ENCODE results near the gene AIFM3.

Gene AIFM3

GRCh38 chr22:20956258-20957101 is 10.6 kb upstream of the AIFM3 start:
- Histone ChIP-seq H3K27ac (no peak overlapping the region), H3K4me3 (peak overlapping the region; percentile 68)
- no peak for DNase-seq (ENCODE audit: low spot score)
- TF ChIP-seq, protein P1, sequence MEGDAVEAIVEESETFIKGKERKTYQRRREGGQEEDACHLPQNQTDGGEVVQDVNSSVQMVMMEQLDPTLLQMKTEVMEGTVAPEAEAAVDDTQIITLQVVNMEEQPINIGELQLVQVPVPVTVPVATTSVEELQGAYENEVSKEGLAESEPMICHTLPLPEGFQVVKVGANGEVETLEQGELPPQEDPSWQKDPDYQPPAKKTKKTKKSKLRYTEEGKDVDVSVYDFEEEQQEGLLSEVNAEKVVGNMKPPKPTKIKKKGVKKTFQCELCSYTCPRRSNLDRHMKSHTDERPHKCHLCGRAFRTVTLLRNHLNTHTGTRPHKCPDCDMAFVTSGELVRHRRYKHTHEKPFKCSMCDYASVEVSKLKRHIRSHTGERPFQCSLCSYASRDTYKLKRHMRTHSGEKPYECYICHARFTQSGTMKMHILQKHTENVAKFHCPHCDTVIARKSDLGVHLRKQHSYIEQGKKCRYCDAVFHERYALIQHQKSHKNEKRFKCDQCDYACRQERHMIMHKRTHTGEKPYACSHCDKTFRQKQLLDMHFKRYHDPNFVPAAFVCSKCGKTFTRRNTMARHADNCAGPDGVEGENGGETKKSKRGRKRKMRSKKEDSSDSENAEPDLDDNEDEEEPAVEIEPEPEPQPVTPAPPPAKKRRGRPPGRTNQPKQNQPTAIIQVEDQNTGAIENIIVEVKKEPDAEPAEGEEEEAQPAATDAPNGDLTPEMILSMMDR (IDR thresholded peaks at IDR 0.05), result no peak

GRCh38 chr22:20957102-20957682 is 9.9 kb upstream of the AIFM3 start:
- peak overlapping the region in 1 of 2 donors; percentile 43 for H3K27ac ChIP-seq
- no peak for DNase-seq (ENCODE audit: low spot score)
- H3K4me3 ChIP-seq, result peak overlapping the region; percentile 68
- TF ChIP-seq, protein P1 (IDR thresholded peaks at IDR 0.05), result no peak

GRCh38 chr22:20957683-20958431 is 9.2 kb upstream of the AIFM3 start:
- TF ChIP-seq, protein P1 (IDR thresholded peaks at IDR 0.05), result no peak
- H3K27ac ChIP-seq, result peak overlapping the region in 1 of 2 donors; percentile 43
- no peak for DNase-seq (ENCODE audit: low spot score)

DNA sequence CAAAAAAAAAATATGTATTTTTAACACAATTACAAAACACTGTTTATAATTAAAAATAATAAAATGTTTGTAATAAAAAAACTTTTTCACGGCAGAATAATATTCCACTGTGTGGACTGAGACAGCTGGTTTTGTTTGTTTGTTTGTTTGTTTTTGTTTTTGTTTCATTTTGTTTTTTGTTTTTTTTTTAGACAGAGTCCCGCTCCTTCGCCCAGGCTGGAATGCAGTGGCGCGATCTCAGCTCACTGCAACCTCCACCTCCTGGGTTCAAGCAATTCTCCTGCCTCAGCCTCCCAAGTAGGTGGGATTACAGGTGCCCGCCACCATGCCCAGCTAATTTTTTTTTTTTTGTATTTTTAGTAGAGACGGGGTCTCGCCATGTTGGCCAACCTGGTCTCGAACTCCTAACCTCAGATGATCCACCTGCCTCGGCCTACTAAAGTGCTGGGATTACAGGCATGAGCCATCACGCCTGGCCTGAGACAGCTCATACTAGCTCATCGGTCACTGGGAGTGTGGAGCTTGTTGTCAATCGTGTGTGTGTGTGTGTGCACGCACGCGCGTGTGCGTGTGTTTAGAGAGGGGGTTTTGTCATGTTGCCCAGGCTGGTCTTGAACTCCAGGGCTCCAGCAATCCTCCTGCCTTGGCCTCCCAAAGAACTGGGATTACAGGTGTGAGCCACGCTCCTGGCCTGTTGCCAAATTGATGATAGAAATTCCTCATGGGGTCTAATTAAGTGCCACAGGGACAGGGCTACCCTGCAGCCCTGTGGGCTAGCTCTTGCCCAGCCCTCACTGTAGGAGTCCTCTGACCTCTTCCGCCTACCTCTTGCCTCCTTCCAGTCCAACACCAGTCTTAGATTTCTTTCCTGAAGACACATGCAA is 7.2 kb upstream of the AIFM3 start:
- no peak overlapping the region for H3K4me3 ChIP-seq
- no peak for DNase-seq (ENCODE audit: low spot score)
- TF ChIP-seq, protein P1 (IDR thresholded peaks at IDR 0.05), result no peak
- H3K27ac ChIP-seq, result no peak overlapping the region

More at GRCh38 chr22:20957683-20958431, 9.2 kb upstream of the AIFM3 start:
- peak overlapping the region; percentile 68 for H3K4me3 ChIP-seq

GRCh38 chr22:20960609-20961008 is 6.4 kb upstream of the AIFM3 start:
- no peak overlapping the region for H3K4me3 ChIP-seq
- no peak for DNase-seq (ENCODE audit: low spot score)
- TF ChIP-seq, protein P1 (IDR thresholded peaks at IDR 0.05), result no peak
- H3K27ac ChIP-seq, result no peak overlapping the region

DNA sequence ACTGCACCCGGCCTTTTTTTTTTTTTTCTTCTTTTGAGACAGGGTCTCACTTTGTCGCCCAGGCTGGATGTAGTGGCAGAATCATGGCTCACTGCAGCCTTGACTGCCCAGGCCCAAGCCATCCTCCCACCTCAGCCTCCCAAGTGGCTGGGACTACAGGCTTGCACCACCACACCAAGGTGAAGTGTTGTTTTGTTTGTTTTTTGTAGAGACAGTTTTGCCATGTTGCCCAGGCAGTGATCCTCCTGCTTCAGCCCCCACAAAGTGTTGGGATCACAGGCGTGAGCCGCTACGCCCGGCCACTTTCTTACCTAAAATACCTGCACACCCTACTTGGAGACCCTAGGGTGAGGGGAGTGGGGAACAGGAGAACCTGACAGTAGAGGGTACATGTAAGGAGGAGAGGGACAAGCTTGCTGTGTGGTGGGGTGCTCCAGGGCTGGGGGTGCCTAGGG is 4.5 kb upstream of the AIFM3 start:
- Histone ChIP-seq H3K4me3 (no peak overlapping the region), H3K27ac (no peak overlapping the region)
- TF ChIP-seq, protein P1 (IDR thresholded peaks at IDR 0.05), result no peak
- no peak for DNase-seq (ENCODE audit: low spot score)
